Measurements from ENCODE around the gene MYO10. TPM values are rescaled to one million over a fixed set of nuclear protein-coding genes. Genes with fewer than 3 reads are reported as not detected.

The MYO10 gene
- total and polyA plus RNA-seq, 2 donors (not counting 3 experiments of a cell fraction or from before 2014, with no cell fraction given) = 36.0 to 148 TPM

DNA sequence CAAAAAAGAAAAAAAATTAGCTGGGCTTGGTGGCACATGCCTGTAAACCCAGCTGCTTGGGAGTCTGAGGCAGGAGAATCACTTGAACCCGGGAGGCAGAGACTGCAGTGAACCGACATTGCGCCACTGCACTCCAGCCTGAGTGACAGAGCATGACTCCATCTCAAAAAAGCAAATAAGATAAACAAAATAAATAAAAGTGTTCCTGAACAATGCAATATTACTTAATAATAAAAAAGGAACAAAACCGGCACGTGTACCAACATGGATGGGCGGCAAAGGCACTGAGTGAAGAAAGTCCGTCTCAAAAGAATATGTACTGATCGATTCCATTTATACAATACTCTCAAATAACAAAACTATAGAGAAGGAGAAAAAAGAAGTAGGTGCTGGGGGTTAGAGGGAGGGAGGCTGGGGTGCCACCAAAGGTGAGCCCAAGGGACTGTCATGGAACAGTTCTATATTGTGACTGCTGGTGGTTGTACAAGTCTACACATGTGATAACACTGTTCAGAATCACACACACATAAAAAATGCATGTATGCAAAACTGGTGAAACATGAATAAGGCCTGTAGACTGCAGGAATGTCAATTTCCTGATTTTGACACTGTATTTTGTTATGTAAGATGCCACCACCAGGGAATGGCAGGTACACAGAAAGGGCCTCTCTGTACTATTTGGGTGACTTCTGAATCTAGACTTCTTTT lies 15.8 kb downstream of the MYO10 start:
- ChIA-PET CTCF (no interaction called here), POLR2A (no interaction called here)
- H4K20me1 ChIP-seq (replicated peaks; ENCODE audit: control insufficient read depth, extremely low read depth, insufficient read depth, low read length) = peaks cover 12% of the 10 kb centered on the region
- peaks cover 0 to 2% of the 10 kb centered on the region in 2 experiments for H3K36me3 ChIP-seq (ENCODE audit: control insufficient read depth in 2 of 2, extremely low read depth in 1 of 2, insufficient read depth in 2 of 2, low read length in 2 of 2)
- intact Hi-C loops (cut with micrococcal nuclease) (no loop called here), dilution Hi-C loops (cut with MboI; ENCODE audit: extremely low pct_ligation_motif_present, low sequenced_read_pairs) (loop anchor here (25.0 kb wide), 1 partner anchor 267 kb away; no protein-coding TSS in a partner anchor)
- peaks cover 40% of the 10 kb centered on the region for H3K4me1 ChIP-seq (ENCODE audit: control insufficient read depth, extremely low read depth, insufficient read depth, low read length)
- no peak overlapping the region for H3K27ac ChIP-seq (ENCODE audit: insufficient read depth, low read depth, low read length)
- H3K9ac ChIP-seq (replicated peaks; ENCODE audit: extremely low read depth, insufficient read depth, low read length) = no peak overlapping the region
- no peaks in the 10 kb centered on the region for H3K9me3 ChIP-seq (replicated peaks; ENCODE audit: control insufficient read depth, insufficient read depth, low read length)
- DNase-seq (ENCODE audit: low read depth, low spot score) = no peak
- H3K4me3 ChIP-seq (replicated peaks in 1 of 3; ENCODE audit: insufficient read depth in 1 of 3, low read depth in 1 of 3, low read length in 3 of 3) = no peak overlapping the region
- no peak overlapping the region for H3K4me2 ChIP-seq (ENCODE audit: insufficient read depth, low read length)
- FAIRE-seq = no peak
- H3K27me3 ChIP-seq (ENCODE audit: control insufficient read depth in 2 of 2, insufficient read depth in 2 of 2, low read length in 2 of 2) = no peaks in the 10 kb centered on the region
- H3K79me2 ChIP-seq (ENCODE audit: control insufficient read depth, insufficient read depth, low read length) = peaks cover 89% of the 10 kb centered on the region
- no peak overlapping the region for H2AFZ ChIP-seq (ENCODE audit: low read depth, low read length)
- H3K9me1 ChIP-seq (replicated peaks; ENCODE audit: control insufficient read depth, extremely low read depth, insufficient read depth, low read length) = no peaks in the 10 kb centered on the region
- BruUV-seq (replicated peaks) = no TSS peak
- TF ChIP-seq POLR2AphosphoS5 (IDR thresholded peaks at IDR 0.05; ENCODE audit: insufficient read depth, low read depth, low read length) = no peak
- TF ChIP-seq, protein P1, sequence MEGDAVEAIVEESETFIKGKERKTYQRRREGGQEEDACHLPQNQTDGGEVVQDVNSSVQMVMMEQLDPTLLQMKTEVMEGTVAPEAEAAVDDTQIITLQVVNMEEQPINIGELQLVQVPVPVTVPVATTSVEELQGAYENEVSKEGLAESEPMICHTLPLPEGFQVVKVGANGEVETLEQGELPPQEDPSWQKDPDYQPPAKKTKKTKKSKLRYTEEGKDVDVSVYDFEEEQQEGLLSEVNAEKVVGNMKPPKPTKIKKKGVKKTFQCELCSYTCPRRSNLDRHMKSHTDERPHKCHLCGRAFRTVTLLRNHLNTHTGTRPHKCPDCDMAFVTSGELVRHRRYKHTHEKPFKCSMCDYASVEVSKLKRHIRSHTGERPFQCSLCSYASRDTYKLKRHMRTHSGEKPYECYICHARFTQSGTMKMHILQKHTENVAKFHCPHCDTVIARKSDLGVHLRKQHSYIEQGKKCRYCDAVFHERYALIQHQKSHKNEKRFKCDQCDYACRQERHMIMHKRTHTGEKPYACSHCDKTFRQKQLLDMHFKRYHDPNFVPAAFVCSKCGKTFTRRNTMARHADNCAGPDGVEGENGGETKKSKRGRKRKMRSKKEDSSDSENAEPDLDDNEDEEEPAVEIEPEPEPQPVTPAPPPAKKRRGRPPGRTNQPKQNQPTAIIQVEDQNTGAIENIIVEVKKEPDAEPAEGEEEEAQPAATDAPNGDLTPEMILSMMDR (IDR thresholded peaks at IDR 0.05; ENCODE audit: extremely low read depth in 1 of 2, insufficient read depth in 1 of 2, low read depth in 1 of 2, low read length in 2 of 2) = no peak
- no peak for TF ChIP-seq EZH2 (IDR thresholded peaks at IDR 0.05; ENCODE audit: borderline replicate concordance, low read depth, low read length, severe bottlenecking)
- no peak for TF ChIP-seq GATA2 (IDR thresholded peaks at IDR 0.05; ENCODE audit: insufficient read depth, insufficient read length, low read depth, low read length)
- no peak for TF ChIP-seq FOS (IDR thresholded peaks at IDR 0.05; ENCODE audit: borderline replicate concordance, insufficient read depth, low read length)
- no peak for TF ChIP-seq JUN (IDR thresholded peaks at IDR 0.05; ENCODE audit: borderline replicate concordance, insufficient read depth, insufficient read length, low read depth)
- no peak for TF ChIP-seq MYC (IDR thresholded peaks at IDR 0.05; ENCODE audit: low read depth, low read length)
- TF ChIP-seq POLR2A (IDR thresholded peaks at IDR 0.05; ENCODE audit: low read depth, low read length) = no peak
- TF ChIP-seq MAX (IDR thresholded peaks at IDR 0.05; ENCODE audit: insufficient read depth, insufficient read length) = no peak
